Upper lobe of right lung (tissue), 1 donor: ENCODE data around the gene SEMA5B. TPM values are rescaled to one million over a fixed set of nuclear protein-coding genes. Genes with fewer than 3 reads are reported as not detected.

ENCODE experiments used
- ATAC-seq: fragments of 200-7000 bp; cut with Tn5 transposase; one replicate; pipeline ENCODE4 v1.9.1; 2020; ENCODE audit warnings: mild to moderate bottlenecking, moderate library complexity
- DNase-seq: peaks from one replicate; pipeline ENCODE4 v3.0.0-alpha.2; 2020
- H3K27ac ChIP-seq: fragments of 200-600 bp; one replicate; pipeline ENCODE4 v1.8.0; 2022
- H3K27me3 ChIP-seq: fragments of 200-600 bp; one replicate; pipeline ENCODE4 v1.8.0; 2022; ENCODE audit warnings: mild to moderate bottlenecking
- H3K36me3 ChIP-seq: fragments of 200-600 bp; one replicate; pipeline ENCODE4 v1.8.0; 2022
- H3K4me1 ChIP-seq: fragments of 200-600 bp; one replicate; pipeline ENCODE4 v1.8.0; 2022
- H3K4me3 ChIP-seq: fragments of 200-600 bp; one replicate; pipeline ENCODE4 v1.8.0; 2022; ENCODE audit warnings: mild to moderate bottlenecking
- H3K9me3 ChIP-seq: fragments of 200-600 bp; one replicate; pipeline ENCODE4 v1.8.0; 2022
- intact Hi-C: fragments of 100-400 bp; cut with DNase I; formaldehyde crosslinking; loops from one replicate; pipeline ENCODE4 v1.11.0; 2022
- total RNA-seq: library from RNA; stranded (reverse); fragmentation: NEBNext Ultra II Directional; extraction: Animal tissue kit (Norgen Biotek cat#: 25700); gene quantifications from one replicate; pipeline ENCODE4 v1.2.1, GENCODE V29; 2021
- TF ChIP-seq, protein P1 (sequence below): fragments of 200-600 bp; IDR thresholded peaks from one replicate; pipeline ENCODE4 v1.8.0; 2022; ENCODE audit warnings: antibody characterized with exemption
- donor health status: DM: no; HTN: yes; CAD: no; lungs with severe emphysema.

The SEMA5B gene
- total RNA-seq, 1 donor from 2014 or later = 2.3 TPM

DNA sequence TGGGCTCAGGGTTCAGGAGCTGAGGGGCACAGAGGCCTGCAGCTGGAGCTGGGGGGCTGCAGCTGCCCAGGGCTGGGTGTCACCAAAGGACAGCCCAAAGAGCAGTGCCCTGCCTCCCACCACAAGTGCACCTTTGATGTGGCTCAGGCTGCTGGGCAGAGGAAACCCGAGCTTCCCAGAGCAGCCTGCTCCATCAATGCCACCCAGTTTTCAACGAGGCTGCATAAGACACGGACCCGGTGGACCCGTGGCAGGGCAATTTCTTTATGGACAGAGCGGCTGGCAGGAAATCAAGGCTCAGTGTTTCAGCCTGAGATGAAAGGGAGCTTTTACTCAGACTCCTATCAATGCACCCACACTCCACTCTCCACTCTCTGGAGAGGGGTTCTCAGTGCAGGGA, 18.7 kb downstream of the SEMA5B start:
- H3K36me3 ChIP-seq = no peaks in the 10 kb centered on the region
- no peaks in the 10 kb centered on the region for H3K27me3 ChIP-seq
- TF ChIP-seq, protein P1, sequence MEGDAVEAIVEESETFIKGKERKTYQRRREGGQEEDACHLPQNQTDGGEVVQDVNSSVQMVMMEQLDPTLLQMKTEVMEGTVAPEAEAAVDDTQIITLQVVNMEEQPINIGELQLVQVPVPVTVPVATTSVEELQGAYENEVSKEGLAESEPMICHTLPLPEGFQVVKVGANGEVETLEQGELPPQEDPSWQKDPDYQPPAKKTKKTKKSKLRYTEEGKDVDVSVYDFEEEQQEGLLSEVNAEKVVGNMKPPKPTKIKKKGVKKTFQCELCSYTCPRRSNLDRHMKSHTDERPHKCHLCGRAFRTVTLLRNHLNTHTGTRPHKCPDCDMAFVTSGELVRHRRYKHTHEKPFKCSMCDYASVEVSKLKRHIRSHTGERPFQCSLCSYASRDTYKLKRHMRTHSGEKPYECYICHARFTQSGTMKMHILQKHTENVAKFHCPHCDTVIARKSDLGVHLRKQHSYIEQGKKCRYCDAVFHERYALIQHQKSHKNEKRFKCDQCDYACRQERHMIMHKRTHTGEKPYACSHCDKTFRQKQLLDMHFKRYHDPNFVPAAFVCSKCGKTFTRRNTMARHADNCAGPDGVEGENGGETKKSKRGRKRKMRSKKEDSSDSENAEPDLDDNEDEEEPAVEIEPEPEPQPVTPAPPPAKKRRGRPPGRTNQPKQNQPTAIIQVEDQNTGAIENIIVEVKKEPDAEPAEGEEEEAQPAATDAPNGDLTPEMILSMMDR = no peak
- no peak overlapping the region for H3K27ac ChIP-seq
- intact Hi-C loops = no loop called here
- no peak for ATAC-seq
- DNase-seq = no peak
- H3K4me3 ChIP-seq = no peak overlapping the region
- H3K9me3 ChIP-seq = no peaks in the 10 kb centered on the region
- H3K4me1 ChIP-seq = no peaks in the 10 kb centered on the region

GRCh38 chr3:123006609-123007008, 21.0 kb downstream of the SEMA5B start:
- ATAC-seq (no peak), DNase-seq (no peak)
- Histone ChIP-seq H3K4me1 (no peaks in the 10 kb centered on the region), H3K9me3 (no peaks in the 10 kb centered on the region), H3K36me3 (no peaks in the 10 kb centered on the region), H3K4me3 (no peak overlapping the region), H3K27ac (no peak overlapping the region), H3K27me3 (no peaks in the 10 kb centered on the region)
- TF ChIP-seq, protein P1 = no peak
- intact Hi-C loops = no loop called here

DNA sequence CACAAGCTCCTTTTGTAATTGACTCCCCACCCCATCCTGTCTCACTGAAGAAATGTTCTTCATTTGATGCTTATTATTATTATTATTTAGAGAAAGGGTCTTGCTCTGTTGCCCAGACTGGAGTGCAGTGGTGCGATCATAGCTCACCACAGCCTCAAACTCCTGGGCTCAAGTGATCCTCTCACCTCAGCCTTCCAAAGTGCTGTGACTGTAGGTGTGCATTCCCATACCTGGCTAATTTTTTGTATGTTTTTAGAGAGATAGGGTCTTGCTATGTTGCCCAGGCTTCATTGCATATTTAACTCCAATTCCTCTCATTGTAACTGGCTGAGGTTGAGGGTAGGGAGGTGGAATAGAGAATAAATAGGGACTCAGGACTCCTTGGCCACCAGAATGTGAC, 22.3 kb downstream of the SEMA5B start:
- H3K27ac ChIP-seq = no peak overlapping the region
- no peak overlapping the region for H3K4me3 ChIP-seq
- H3K9me3 ChIP-seq = no peaks in the 10 kb centered on the region
- TF ChIP-seq, protein P1 = no peak
- intact Hi-C loops = no loop called here
- DNase-seq (no peak), ATAC-seq (no peak)
- H3K36me3 ChIP-seq = no peaks in the 10 kb centered on the region
- no peaks in the 10 kb centered on the region for H3K4me1 ChIP-seq
- no peaks in the 10 kb centered on the region for H3K27me3 ChIP-seq

- TF ChIP-seq, protein P1 = no peak
- ATAC-seq (no peak), DNase-seq (no peak)
- no peaks in the 10 kb centered on the region for H3K9me3 ChIP-seq
- no peak overlapping the region for H3K27ac ChIP-seq
- intact Hi-C loops = no loop called here
- H3K4me1 ChIP-seq = no peaks in the 10 kb centered on the region
- no peaks in the 10 kb centered on the region for H3K27me3 ChIP-seq
- H3K36me3 ChIP-seq = no peaks in the 10 kb centered on the region
- H3K4me3 ChIP-seq = no peak overlapping the region
Measured at GRCh38 chr3:123004201-123004918, 23.2 kb downstream of the SEMA5B start.

- TF ChIP-seq, protein P1 = no peak
- Histone ChIP-seq H3K27ac (no peak overlapping the region), H3K36me3 (no peaks in the 10 kb centered on the region), H3K9me3 (no peaks in the 10 kb centered on the region), H3K4me1 (no peaks in the 10 kb centered on the region), H3K4me3 (no peak overlapping the region), H3K27me3 (no peaks in the 10 kb centered on the region)
- DNase-seq (no peak), ATAC-seq (no peak)
- intact Hi-C loops = no loop called here
Measured at GRCh38 chr3:123002749-123003497, 24.6 kb downstream of the SEMA5B start.
